ENCODE measurements around the gene GKN2. TPM values are rescaled to one million over a fixed set of nuclear protein-coding genes. Genes with fewer than 3 reads are reported as not detected.

GKN2 gene
- total and polyA plus RNA-seq, 2 donors (not counting 1 experiment from before 2014, with no cell fraction given), result not detected

- POLR2A ChIA-PET, result no interaction called here
- peaks cover 45% of the 10 kb centered on the region for H3K27me3 Mint-ChIP-seq
- no peak overlapping the region for H3K9ac ChIP-seq (ENCODE audit: low read length)
- TF ChIP-seq CTCF (IDR thresholded peaks at IDR 0.05), result no peak
- no peak for TF ChIP-seq EZH2 (IDR thresholded peaks at IDR 0.05; ENCODE audit: borderline replicate concordance, insufficient read depth, low read depth, low read length, poor library complexity, severe bottlenecking)
- no peak overlapping the region for H3K4me3 ChIP-seq (ENCODE audit: control extremely low read depth in 1 of 5, extremely low read depth in 1 of 5, insufficient read depth in 1 of 5, low read depth in 2 of 5, low read length in 4 of 5)
- no peaks in the 10 kb centered on the region for H3K9me3 ChIP-seq (ENCODE audit: control extremely low read depth in 1 of 3, control insufficient read depth in 2 of 3, insufficient read depth in 1 of 3, low read length in 2 of 3)
- H2AFZ ChIP-seq (ENCODE audit: insufficient read depth, low read depth, low read length, poor library complexity, severe bottlenecking), result no peak overlapping the region
- ATAC-seq (ENCODE audit: low read depth) (no peak), DNase-seq (no peak)
- H3K4me2 ChIP-seq (replicated peaks; ENCODE audit: low read depth, low read length, poor library complexity, severe bottlenecking), result no peak overlapping the region
- peaks cover 0 to 17% (median 1%) of the 10 kb centered on the region in 4 experiments for H3K27me3 ChIP-seq (replicated peaks in 1 of 4; ENCODE audit: control extremely low read depth in 1 of 4, control insufficient read depth in 3 of 4, insufficient read depth in 4 of 4, low read length in 3 of 4)
- H3K36me3 ChIP-seq (replicated peaks in 1 of 2; ENCODE audit: control extremely low read depth in 1 of 2, control insufficient read depth in 1 of 2, extremely low read depth in 1 of 2, insufficient read depth in 2 of 2, low read length in 1 of 2), result no peaks in the 10 kb centered on the region
- no peaks in the 10 kb centered on the region for H3K79me2 ChIP-seq (ENCODE audit: control insufficient read depth, insufficient read depth, low read length)
- no CpG with 5 or more reads among the region's 1 CpG for whole genome bisulfite sequencing (ENCODE audit: insufficient coverage)
- H3K4me3 Mint-ChIP-seq, result no peak overlapping the region
- no peaks in the 10 kb centered on the region for H3K4me1 ChIP-seq (ENCODE audit: control insufficient read depth in 2 of 2, insufficient read depth in 2 of 2, low read length in 2 of 2)
- no peaks in the 10 kb centered on the region for H3K9me3 Mint-ChIP-seq (ENCODE audit: insufficient read depth)
- CTCF ChIA-PET, result no interaction called here
- no peaks in the 10 kb centered on the region for H4K20me1 ChIP-seq (ENCODE audit: control insufficient read depth, insufficient read depth, low read length, poor library complexity, severe bottlenecking)
- intact Hi-C loops (cut with micrococcal nuclease), result no loop called here
- no peak overlapping the region for H3K27ac ChIP-seq (ENCODE audit: low read length in 2 of 2)
- no peaks in the 10 kb centered on the region for H3K4me1 Mint-ChIP-seq
- H3K27ac Mint-ChIP-seq, result no peak overlapping the region
Measured at GRCh38 chr2:68980956-68981355, 28.3 kb upstream of the GKN2 start.

- intact Hi-C loops (cut with micrococcal nuclease), result no loop called here
- POLR2A ChIA-PET, result no interaction called here
- Mint-ChIP-seq H3K9me3 (ENCODE audit: insufficient read depth) (no peaks in the 10 kb centered on the region), H3K4me1 (no peaks in the 10 kb centered on the region), H3K4me3 (no peak overlapping the region), H3K27me3 (peaks cover 47% of the 10 kb centered on the region), H3K27ac (no peak overlapping the region)
- CTCF ChIA-PET, result interaction anchor here (0.9 kb wide), 1 partner anchor 35 kb away, joined by 4 read pairs; no protein-coding TSS in a partner anchor
- no peak overlapping the region for H3K27ac ChIP-seq (ENCODE audit: low read length in 2 of 2)
- no CpG with 5 or more reads among the region's 3 CpGs for WGBS (ENCODE audit: insufficient coverage)
- no peaks in the 10 kb centered on the region for H3K36me3 ChIP-seq (replicated peaks in 1 of 2; ENCODE audit: control extremely low read depth in 1 of 2, control insufficient read depth in 1 of 2, extremely low read depth in 1 of 2, insufficient read depth in 2 of 2, low read length in 1 of 2)
- no peaks in the 10 kb centered on the region for H3K4me1 ChIP-seq (ENCODE audit: control insufficient read depth in 2 of 2, insufficient read depth in 2 of 2, low read length in 2 of 2)
- peaks cover 0 to 20% (median 3%) of the 10 kb centered on the region in 4 experiments for H3K27me3 ChIP-seq (replicated peaks in 1 of 4; ENCODE audit: control extremely low read depth in 1 of 4, control insufficient read depth in 3 of 4, insufficient read depth in 4 of 4, low read length in 3 of 4)
- no peaks in the 10 kb centered on the region for H3K79me2 ChIP-seq (ENCODE audit: control insufficient read depth, insufficient read depth, low read length)
- no peak for TF ChIP-seq CTCF (IDR thresholded peaks at IDR 0.05)
- TF ChIP-seq EZH2 (IDR thresholded peaks at IDR 0.05; ENCODE audit: borderline replicate concordance, insufficient read depth, low read depth, low read length, poor library complexity, severe bottlenecking), result no peak
- H3K9ac ChIP-seq (ENCODE audit: low read length), result no peak overlapping the region
- no peaks in the 10 kb centered on the region for H3K9me3 ChIP-seq (ENCODE audit: control extremely low read depth in 1 of 3, control insufficient read depth in 2 of 3, insufficient read depth in 1 of 3, low read length in 2 of 3)
- H3K4me2 ChIP-seq (replicated peaks; ENCODE audit: low read depth, low read length, poor library complexity, severe bottlenecking), result no peak overlapping the region
- no peak for ATAC-seq (ENCODE audit: low read depth)
- H4K20me1 ChIP-seq (ENCODE audit: control insufficient read depth, insufficient read depth, low read length, poor library complexity, severe bottlenecking), result no peaks in the 10 kb centered on the region
- no peak overlapping the region for H2AFZ ChIP-seq (ENCODE audit: insufficient read depth, low read depth, low read length, poor library complexity, severe bottlenecking)
- DNase-seq, result no peak
- H3K4me3 ChIP-seq (ENCODE audit: control extremely low read depth in 1 of 5, extremely low read depth in 1 of 5, insufficient read depth in 1 of 5, low read depth in 2 of 5, low read length in 4 of 5), result no peak overlapping the region
Measured at GRCh38 chr2:68978098-68978497, 25.4 kb upstream of the GKN2 start.

All from B cell (primary cell).